Ishikawa (cell line): ENCODE results near the gene PCDHB12.

Experiments
- RAD21 ChIP-seq: IDR thresholded peaks from 2 replicates; pipeline ENCODE4 v1.6.1; 2012; ENCODE audit warnings: low read depth
- TEAD4 ChIP-seq: IDR thresholded peaks from 2 replicates; pipeline ENCODE4 v1.6.1; 2012
- TF ChIP-seq, protein P1 (sequence below): IDR thresholded peaks from 2 replicates; pipeline ENCODE4 v1.6.1; 2012

- TF ChIP-seq, protein P1, sequence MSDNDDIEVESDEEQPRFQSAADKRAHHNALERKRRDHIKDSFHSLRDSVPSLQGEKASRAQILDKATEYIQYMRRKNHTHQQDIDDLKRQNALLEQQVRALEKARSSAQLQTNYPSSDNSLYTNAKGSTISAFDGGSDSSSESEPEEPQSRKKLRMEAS = no peak
- TF ChIP-seq RAD21 = no peak
- TF ChIP-seq TEAD4 = no peak
Measured at GRCh38 chr5:141208478-141208877, at the start of gene PCDHB12.
